H9 (cell line): ENCODE results near the gene TMPRSS15. TPM values are rescaled to one million over a fixed set of nuclear protein-coding genes. Genes with fewer than 3 reads are reported as not detected.

Experiments used
- DNase-seq: peaks from one replicate; pipeline ENCODE4 v3.0.0-alpha.2; 2017
- H2AFZ ChIP-seq: one replicate; pipeline ENCODE4 v1.6.1; 2013; ENCODE audit warnings: mild to moderate bottlenecking, low read length, control low read depth, moderate library complexity
- H2AK5ac ChIP-seq: 2 replicates; pipeline ENCODE4 v1.6.1; 2013; ENCODE audit warnings: low read length, control low read depth, mixed read lengths; ENCODE audit not compliant: insufficient read length
- H2BK120ac ChIP-seq: one replicate; pipeline ENCODE4 v1.6.1; 2013; ENCODE audit warnings: low read depth, mild to moderate bottlenecking, low read length, control low read depth, inconsistent platforms; ENCODE audit not compliant: poor library complexity, severe bottlenecking
- H2BK12ac ChIP-seq: 2 replicates; pipeline ENCODE4 v1.6.1; 2013; ENCODE audit warnings: low read length, control low read depth, mixed read lengths, low read depth; ENCODE audit not compliant: insufficient read length
- H2BK15ac ChIP-seq: 2 replicates; pipeline ENCODE4 v1.6.1; 2013; ENCODE audit warnings: low read depth, low read length, control low read depth
- H2BK20ac ChIP-seq: one replicate; pipeline ENCODE4 v1.6.1; 2013; ENCODE audit warnings: low read depth, mild to moderate bottlenecking, low read length, control low read depth, inconsistent platforms; ENCODE audit not compliant: poor library complexity, severe bottlenecking
- H2BK5ac ChIP-seq: 2 replicates; pipeline ENCODE4 v1.6.1; 2013; ENCODE audit warnings: low read length, control low read depth, mixed read lengths; ENCODE audit not compliant: insufficient read length
- H3K14ac ChIP-seq: 2 replicates; pipeline ENCODE4 v1.6.1; 2013; ENCODE audit warnings: low read length, control low read depth; ENCODE audit not compliant: insufficient read depth
- H3K18ac ChIP-seq: 2 replicates; pipeline ENCODE4 v1.6.1; 2013; ENCODE audit warnings: low read depth, mild to moderate bottlenecking, mixed read lengths, low read length, control low read depth; ENCODE audit not compliant: insufficient read length
- H3K23ac ChIP-seq: 2 replicates; pipeline ENCODE4 v1.6.1; 2013; ENCODE audit warnings: low read length, control low read depth, mixed read lengths, low read depth; ENCODE audit not compliant: insufficient read length
- H3K23me2 ChIP-seq: 2 replicates; pipeline ENCODE4 v1.6.1; 2013; ENCODE audit warnings: low read depth, mild to moderate bottlenecking, mixed read lengths, low read length, control low read depth; ENCODE audit not compliant: insufficient read length, poor library complexity, severe bottlenecking
- H3K27ac ChIP-seq: 2 replicates; pipeline ENCODE4 v1.5.1; 2013; ENCODE audit warnings: low read length, control low read depth, mixed read lengths, low read depth; ENCODE audit not compliant: insufficient read length
- H3K27me3 ChIP-seq: 2 replicates; pipeline ENCODE4 v1.6.1; 2013; ENCODE audit warnings: low read length, control low read depth, inconsistent platforms; ENCODE audit not compliant: insufficient read depth
- H3K4ac ChIP-seq: 2 replicates; pipeline ENCODE4 v1.6.1; 2013; ENCODE audit warnings: low read depth, mild to moderate bottlenecking, control low read depth, inconsistent platforms, low read length, moderate library complexity
- H3K4me1 ChIP-seq: 2 replicates; pipeline ENCODE4 v1.6.1; 2013; ENCODE audit warnings: low read length, control low read depth, inconsistent platforms; ENCODE audit not compliant: insufficient read depth
- H3K4me2 ChIP-seq: 2 replicates; pipeline ENCODE4 v1.6.1; 2013; ENCODE audit warnings: low read length, control low read depth, mixed read lengths; ENCODE audit not compliant: insufficient read length, insufficient read depth
- H3K56ac ChIP-seq: 2 replicates; pipeline ENCODE4 v1.6.1; 2013; ENCODE audit warnings: low read depth, mild to moderate bottlenecking, mixed read lengths, low read length, control low read depth; ENCODE audit not compliant: insufficient read length
- H3K79me1 ChIP-seq: 2 replicates; pipeline ENCODE4 v1.6.1; 2013; ENCODE audit warnings: low read depth, mild to moderate bottlenecking, moderate library complexity, low read length, control low read depth, inconsistent platforms; ENCODE audit not compliant: insufficient read depth, poor library complexity, severe bottlenecking
- H3K79me2 ChIP-seq: 2 replicates; pipeline ENCODE4 v1.6.1; 2013; ENCODE audit warnings: low read length, control low read depth, inconsistent platforms; ENCODE audit not compliant: insufficient read depth
- H3K9ac ChIP-seq: 2 replicates; pipeline ENCODE4 v1.6.1; 2013; ENCODE audit warnings: low read length, control low read depth, mixed read lengths; ENCODE audit not compliant: insufficient read length; ENCODE audit errors: extremely low read depth
- H3K9me3 ChIP-seq: one replicate; pipeline ENCODE4 v1.6.1; 2013; ENCODE audit warnings: low read depth, low read length, inconsistent platforms; ENCODE audit not compliant: control insufficient read depth
- H3T11ph ChIP-seq: one replicate; pipeline ENCODE4 v1.6.1; 2013; ENCODE audit warnings: mild to moderate bottlenecking, low read length, control low read depth, inconsistent platforms
- H4K20me1 ChIP-seq: one replicate; pipeline ENCODE4 v1.6.1; 2013; ENCODE audit not compliant: control insufficient read depth, insufficient read length, insufficient read depth
- H4K5ac ChIP-seq: 2 replicates; pipeline ENCODE4 v1.6.1; 2013; ENCODE audit warnings: low read depth, mild to moderate bottlenecking, mixed read lengths, low read length, control low read depth; ENCODE audit not compliant: insufficient read length
- H4K8ac ChIP-seq: replicated peaks from 2 replicates; pipeline ENCODE4 v1.6.1; 2013; ENCODE audit warnings: low read length, control low read depth, mixed read lengths, low read depth; ENCODE audit not compliant: insufficient read length
- H4K91ac ChIP-seq: 2 replicates; pipeline ENCODE4 v1.6.1; 2013; ENCODE audit warnings: low read depth, mild to moderate bottlenecking, moderate library complexity, mixed read lengths, low read length, control low read depth; ENCODE audit not compliant: insufficient read length
- H3K27ac Mint-ChIP-seq, 3 experiments: 2 replicates in 2 of 3; 3 replicates in 1 of 3; pipeline ENCODE4 v1.8.0; 2020 to 2021; ENCODE audit warnings: mixed read lengths in 3 of 3, mild to moderate bottlenecking in 1 of 3, moderate library complexity in 1 of 3
- H3K27me3 Mint-ChIP-seq: 2 replicates; pipeline ENCODE4 v1.8.0; 2021; ENCODE audit warnings: low read depth, mild to moderate bottlenecking, moderate library complexity, mixed read lengths
- H3K36me3 Mint-ChIP-seq, 3 experiments: 2 replicates in 2 of 3; 3 replicates in 1 of 3; pipeline ENCODE4 v1.8.0; 2020 to 2021; ENCODE audit warnings: low read depth in 3 of 3, mixed read lengths in 3 of 3; ENCODE audit not compliant: insufficient read depth in 1 of 3
- H3K4me1 Mint-ChIP-seq, 2 experiments: 2 replicates each; pipeline ENCODE4 v1.8.0; 2020; ENCODE audit warnings: mixed read lengths in 2 of 2
- H3K4me3 Mint-ChIP-seq, 2 experiments: 2 replicates in 1 of 2; 3 replicates in 1 of 2; pipeline ENCODE4 v1.8.0; 2020 to 2021; ENCODE audit warnings: mild to moderate bottlenecking in 2 of 2, mixed read lengths in 2 of 2, moderate library complexity in 1 of 2
- H3K9me3 Mint-ChIP-seq, 2 experiments: 2 replicates in 1 of 2; 3 replicates in 1 of 2; pipeline ENCODE4 v1.8.0; 2020; ENCODE audit warnings: mild to moderate bottlenecking in 2 of 2, mixed read lengths in 2 of 2, moderate library complexity in 1 of 2
- CTCF ChIP-seq: fragments of 200-600 bp; sonication (generic); conservative IDR thresholded peaks from 3 replicates; pipeline ENCODE4 v1.8.0; 2021; ENCODE audit warnings: antibody characterized with exemption, mild to moderate bottlenecking
- WGBS: extraction: QIAGEN DNeasy Blood & Tissue Kit; methylation state at CpG from one replicate; pipeline ENCODE4 v1.1.7; 2013; ENCODE audit warnings: missing lambda C conversion rate, low lambda C conversion rate, mixed read lengths; ENCODE audit not compliant: insufficient read length; ENCODE audit errors: extremely low coverage; 5-methylcytosine and 5-hydroxymethylcytosine counted together
- total RNA-seq: library from RNA; stranded (reverse); gene quantifications from 2 replicates; pipeline ENCODE4 v1.2.1, GENCODE V29; 2021

Gene TMPRSS15
- total RNA-seq, 1 experiment from 2014 or later: not detected

GRCh38 chr21:18253799-18254198 lies 149.8 kb downstream of the TMPRSS15 start:
- Histone ChIP-seq H2BK20ac (no peak overlapping the region), H3K18ac (no peak overlapping the region), H3K4ac (no peak overlapping the region), H3K79me2 (no peaks in the 10 kb centered on the region), H2AFZ (no peak overlapping the region), H3K14ac (no peak overlapping the region), H3K56ac (no peak overlapping the region), H2BK5ac (no peak overlapping the region), H2BK15ac (no peak overlapping the region), H2BK120ac (no peak overlapping the region), H4K5ac (no peak overlapping the region), H3K4me2 (no peak overlapping the region), H2AK5ac (no peak overlapping the region), H3K9me3 (no peaks in the 10 kb centered on the region), H3K27ac (no peak overlapping the region), H3K9ac (no peak overlapping the region), H2BK12ac (no peak overlapping the region), H3K79me1 (no peaks in the 10 kb centered on the region), H3T11ph (no peak overlapping the region), H3K4me1 (no peaks in the 10 kb centered on the region), H4K20me1 (no peaks in the 10 kb centered on the region), H4K91ac (no peak overlapping the region), H4K8ac (no peak overlapping the region), H3K23ac (no peak overlapping the region), H3K23me2 (no peaks in the 10 kb centered on the region), H3K27me3 (no peaks in the 10 kb centered on the region)
- no peaks in the 10 kb centered on the region for H3K36me3 Mint-ChIP-seq
- H3K27ac Mint-ChIP-seq: no peak overlapping the region
- WGBS: no CpG with 5 or more reads among the region's 2 CpGs
- H3K4me1 Mint-ChIP-seq: no peaks in the 10 kb centered on the region
- H3K9me3 Mint-ChIP-seq: no peaks in the 10 kb centered on the region
- no peak overlapping the region for H3K4me3 Mint-ChIP-seq
- H3K27me3 Mint-ChIP-seq: no peaks in the 10 kb centered on the region
- DNase-seq: no peak
- TF ChIP-seq CTCF: no peak
